Measurements from ENCODE around the gene EVC2.

Gene EVC2

DNA sequence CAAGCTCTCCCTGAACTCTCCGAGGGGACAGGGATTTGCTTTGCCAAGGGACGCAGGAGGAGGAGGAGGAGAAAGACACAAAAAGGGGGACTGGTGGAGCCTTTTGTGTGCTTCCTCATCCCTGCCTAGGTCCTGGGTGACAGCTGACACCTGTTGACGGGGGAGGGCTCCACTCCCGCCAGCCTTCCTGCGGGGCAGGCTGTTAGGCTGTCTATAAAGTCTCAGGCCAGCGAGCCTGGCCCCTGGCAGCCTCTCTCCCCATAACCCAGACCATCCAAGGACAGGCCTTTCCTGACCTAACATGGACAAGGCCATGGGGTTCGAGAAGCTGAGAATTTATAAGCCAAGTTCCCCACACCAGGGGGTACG, 832 bp upstream of the EVC2 start:
- TF ChIP-seq CTCF (IDR thresholded peaks at IDR 0.05; ENCODE audit: insufficient read depth, low read depth, low read length, missing control alignments): no peak
- no peak overlapping the region for H3K4me3 ChIP-seq (ENCODE audit: low read length)
- no peak for DNase-seq (ENCODE audit: low read depth)

GRCh38 chr4:5707778-5708448, 446 bp downstream of the EVC2 start:
- peak; percentile 39 for DNase-seq (ENCODE audit: low read depth)
- no peak for TF ChIP-seq CTCF (IDR thresholded peaks at IDR 0.05; ENCODE audit: insufficient read depth, low read depth, low read length, missing control alignments)
- peak overlapping the region; percentile 60 for H3K4me3 ChIP-seq (ENCODE audit: low read length)

- DNase-seq (ENCODE audit: low read depth): no peak
- no peak for TF ChIP-seq CTCF (IDR thresholded peaks at IDR 0.05; ENCODE audit: insufficient read depth, low read depth, low read length, missing control alignments)
- peak overlapping the region; percentile 60 for H3K4me3 ChIP-seq (ENCODE audit: low read length)
Observed at GRCh38 chr4:5707366-5707765, 993 bp downstream of the EVC2 start.

GRCh38 chr4:5706486-5707290, 1.7 kb downstream of the EVC2 start:
- no peak for DNase-seq (ENCODE audit: low read depth)
- no peak for TF ChIP-seq CTCF (IDR thresholded peaks at IDR 0.05; ENCODE audit: insufficient read depth, low read depth, low read length, missing control alignments)
- H3K4me3 ChIP-seq (ENCODE audit: low read length): no peak overlapping the region

DNA sequence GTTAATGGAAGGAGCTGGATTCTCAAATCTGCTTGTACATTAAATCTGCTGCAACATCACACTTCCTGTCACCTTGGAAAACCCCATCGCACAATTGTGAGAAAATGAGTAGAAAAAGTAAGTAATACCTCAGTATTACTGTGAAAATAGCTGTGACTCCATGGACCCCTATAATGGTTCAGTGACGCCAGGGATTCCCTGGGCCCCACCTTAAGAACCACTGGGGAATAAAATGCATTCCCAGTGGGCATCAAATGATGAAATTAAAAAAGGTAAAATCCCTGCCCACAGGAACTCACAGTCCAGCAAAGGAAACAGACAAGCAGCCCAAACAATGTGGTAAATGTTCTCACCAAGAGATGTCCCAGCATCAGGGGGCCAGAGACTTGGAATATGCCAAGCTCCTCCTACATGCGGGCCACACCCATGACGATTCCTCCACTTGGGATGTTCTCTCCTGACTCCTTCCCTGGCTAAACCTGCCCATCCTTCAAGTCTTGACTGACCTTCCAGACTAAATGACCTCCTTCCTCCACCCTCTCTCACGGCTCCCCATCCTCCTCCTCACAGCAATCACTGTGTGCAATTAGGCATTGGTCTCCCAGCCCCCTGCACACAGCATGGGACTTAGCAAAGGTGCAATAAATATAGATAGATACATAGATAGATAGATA, 2.6 kb downstream of the EVC2 start:
- no peak for DNase-seq (ENCODE audit: low read depth)
- H3K4me3 ChIP-seq (ENCODE audit: low read length): no peak overlapping the region
- no peak for TF ChIP-seq CTCF (IDR thresholded peaks at IDR 0.05; ENCODE audit: insufficient read depth, low read depth, low read length, missing control alignments)

- no peak overlapping the region for H3K4me3 ChIP-seq (ENCODE audit: low read length)
- DNase-seq (ENCODE audit: low read depth): no peak
- TF ChIP-seq CTCF (IDR thresholded peaks at IDR 0.05; ENCODE audit: insufficient read depth, low read depth, low read length, missing control alignments): no peak
Observed at GRCh38 chr4:5704276-5704675, 4.1 kb downstream of the EVC2 start.

Data from epithelial cell of esophagus (primary cell).